Ecto neural progenitor cell (in vitro differentiated cells): ENCODE data around the gene VEGFA.

Experiments used
- DNase-seq: peaks from one replicate; pipeline ENCODE4 v3.0.0-alpha.2; 2018; ENCODE audit warnings: low spot score

Gene VEGFA

GRCh38 chr6:43772681-43773049 is 2.7 kb downstream of the VEGFA start:
- DNase-seq = peak; percentile 68

DNA sequence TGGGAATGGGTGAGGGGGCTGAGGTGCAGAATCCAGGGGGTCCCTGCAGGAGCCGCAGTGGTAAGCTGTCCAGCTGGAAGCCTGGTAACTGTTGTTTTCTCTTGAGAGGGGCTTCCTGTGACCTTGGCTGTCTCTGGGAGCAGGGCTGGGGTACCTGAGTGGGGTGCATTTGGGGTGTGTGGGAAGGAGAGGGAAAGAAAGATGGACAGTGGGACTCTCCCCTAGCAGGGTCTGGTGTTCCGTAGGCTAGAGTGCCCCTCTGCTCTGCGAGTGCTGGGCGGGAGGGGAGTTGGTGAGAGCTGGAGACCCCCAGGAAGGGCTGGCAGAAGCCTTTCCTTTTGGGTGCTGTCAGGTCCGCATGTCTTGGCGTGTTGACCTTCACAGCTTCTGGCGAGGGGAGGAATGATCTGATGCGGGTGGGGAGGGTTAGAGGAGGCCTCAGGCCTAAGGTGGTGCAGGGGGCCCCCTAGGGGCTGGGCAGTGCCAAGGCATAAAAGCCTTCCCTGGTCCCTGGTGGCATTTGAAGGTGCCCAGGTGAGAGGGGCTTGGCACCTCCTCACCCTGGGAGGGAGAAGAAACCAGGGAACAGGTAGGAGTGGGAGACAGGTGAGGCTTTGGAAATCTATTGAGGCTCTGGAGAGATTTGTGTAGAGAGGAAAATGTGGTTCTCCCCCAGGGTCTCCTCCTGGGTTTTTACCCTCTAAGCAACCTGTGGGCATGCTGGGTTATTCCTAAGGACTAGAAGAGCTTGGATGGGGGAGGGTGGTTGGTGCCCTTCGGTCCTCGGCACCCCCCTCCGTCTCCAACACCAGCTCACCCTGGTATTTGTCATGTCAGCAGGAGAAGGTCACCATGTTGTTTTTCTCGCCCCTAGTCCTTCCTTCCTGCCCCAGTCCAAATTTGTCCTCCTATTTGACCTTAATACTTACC is 3.3 kb downstream of the VEGFA start:
- DNase-seq = peak; percentile 59

- no peak for DNase-seq
Observed at GRCh38 chr6:43773980-43774775, 4.2 kb downstream of the VEGFA start.

GRCh38 chr6:43774776-43775534 is 4.9 kb downstream of the VEGFA start:
- peak; percentile 86 for DNase-seq

DNA sequence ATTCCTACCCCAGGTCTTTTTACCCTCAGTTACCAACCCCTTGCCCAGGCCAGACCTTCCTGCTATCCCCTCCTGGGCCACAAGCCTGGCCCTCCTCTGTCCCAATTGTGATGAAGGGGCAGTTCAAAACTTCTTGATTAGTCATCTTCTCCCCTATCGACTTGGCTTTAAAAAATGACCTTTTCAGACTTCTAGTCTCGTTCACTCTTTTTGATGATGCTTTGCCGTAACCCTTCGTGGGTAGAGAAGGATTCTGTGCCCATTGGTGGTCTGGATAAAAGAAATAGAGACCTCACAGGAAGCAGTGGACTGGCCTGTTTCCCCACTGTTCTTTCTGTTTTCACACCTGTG is 5.5 kb downstream of the VEGFA start:
- no peak for DNase-seq

- DNase-seq = no peak
Observed at GRCh38 chr6:43776115-43776798, 6.2 kb downstream of the VEGFA start.

DNA sequence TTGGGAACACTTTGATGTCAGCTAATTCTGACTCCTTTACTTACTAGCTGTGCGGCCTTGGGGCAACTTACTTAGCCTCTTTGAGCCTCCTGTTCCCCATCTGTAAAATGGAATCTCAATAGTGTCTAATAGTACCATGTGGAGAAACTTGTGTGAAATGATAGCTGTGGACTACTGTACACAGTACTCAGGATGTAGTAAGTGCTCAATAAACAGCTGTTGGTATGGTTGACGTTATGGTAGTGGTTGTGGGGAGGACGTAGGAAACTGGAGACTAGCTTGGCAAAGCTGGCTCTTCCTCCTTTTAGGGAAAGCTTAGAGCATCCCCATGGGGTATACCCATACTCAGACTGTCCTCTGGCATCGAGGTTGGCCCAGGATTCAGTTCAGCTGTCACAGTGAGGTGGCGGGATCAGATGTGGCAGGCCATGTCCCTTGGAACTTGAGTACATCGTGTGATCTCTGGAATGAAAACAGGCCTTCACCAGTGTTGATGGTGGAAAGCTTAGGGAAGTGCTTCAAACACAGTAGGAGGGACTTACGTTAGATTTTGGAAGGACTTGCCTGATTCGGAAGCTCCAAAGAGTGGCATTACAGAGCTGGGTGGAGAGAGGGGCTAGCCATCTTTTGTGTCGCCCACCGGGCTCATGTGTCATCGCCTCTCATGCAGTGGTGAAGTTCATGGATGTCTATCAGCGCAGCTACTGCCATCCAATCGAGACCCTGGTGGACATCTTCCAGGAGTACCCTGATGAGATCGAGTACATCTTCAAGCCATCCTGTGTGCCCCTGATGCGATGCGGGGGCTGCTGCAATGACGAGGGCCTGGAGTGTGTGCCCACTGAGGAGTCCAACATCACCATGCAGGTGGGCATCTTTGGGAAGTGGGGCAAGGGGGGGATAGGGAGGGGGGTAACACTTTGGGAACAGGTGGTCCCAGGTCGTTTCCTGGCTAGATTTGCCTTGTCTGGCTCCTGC is 7.1 kb downstream of the VEGFA start:
- DNase-seq = no peak

- no peak for DNase-seq
Observed at GRCh38 chr6:43778131-43778855, 8.3 kb downstream of the VEGFA start.

DNA sequence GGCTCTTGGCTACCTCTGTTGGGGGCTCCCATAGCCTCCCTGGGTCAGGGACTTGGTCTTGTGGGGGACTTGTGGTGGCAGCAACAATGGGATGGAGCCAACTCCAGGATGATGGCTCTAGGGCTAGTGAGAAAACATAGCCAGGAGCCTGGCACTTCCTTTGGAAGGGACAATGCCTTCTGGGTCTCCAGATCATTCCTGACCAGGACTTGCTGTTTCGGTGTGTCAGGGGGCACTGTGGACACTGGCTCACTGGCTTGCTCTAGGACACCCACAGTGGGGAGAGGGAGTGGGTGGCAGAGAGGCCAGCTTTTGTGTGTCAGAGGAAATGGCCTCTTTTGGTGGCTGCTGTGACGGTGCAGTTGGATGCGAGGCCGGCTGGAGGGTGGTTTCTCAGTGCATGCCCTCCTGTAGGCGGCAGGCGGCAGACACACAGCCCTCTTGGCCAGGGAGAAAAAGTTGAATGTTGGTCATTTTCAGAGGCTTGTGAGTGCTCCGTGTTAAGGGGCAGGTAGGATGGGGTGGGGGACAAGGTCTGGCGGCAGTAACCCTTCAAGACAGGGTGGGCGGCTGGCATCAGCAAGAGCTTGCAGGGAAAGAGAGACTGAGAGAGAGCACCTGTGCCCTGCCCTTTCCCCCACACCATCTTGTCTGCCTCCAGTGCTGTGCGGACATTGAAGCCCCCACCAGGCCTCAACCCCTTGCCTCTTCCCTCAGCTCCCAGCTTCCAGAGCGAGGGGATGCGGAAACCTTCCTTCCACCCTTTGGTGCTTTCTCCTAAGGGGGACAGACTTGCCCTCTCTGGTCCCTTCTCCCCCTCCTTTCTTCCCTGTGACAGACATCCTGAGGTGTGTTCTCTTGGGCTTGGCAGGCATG is 9.2 kb downstream of the VEGFA start:
- no peak for DNase-seq

DNA sequence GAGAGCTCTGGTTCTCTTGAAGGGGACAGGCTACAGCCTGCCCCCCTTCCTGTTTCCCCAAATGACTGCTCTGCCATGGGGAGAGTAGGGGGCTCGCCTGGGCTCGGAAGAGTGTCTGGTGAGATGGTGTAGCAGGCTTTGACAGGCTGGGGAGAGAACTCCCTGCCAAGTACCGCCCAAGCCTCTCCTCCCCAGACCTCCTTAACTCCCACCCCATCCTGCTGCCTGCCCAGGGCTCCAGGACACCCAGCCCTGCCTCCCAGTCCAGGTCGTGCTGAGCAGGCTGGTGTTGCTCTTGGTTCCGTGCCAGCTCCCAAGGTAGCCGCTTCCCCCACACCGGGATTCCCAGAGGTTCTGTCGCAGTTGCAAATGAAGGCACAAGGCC is 9.8 kb downstream of the VEGFA start:
- DNase-seq = no peak

GRCh38 chr6:43780293-43780692 is 10.3 kb downstream of the VEGFA start:
- DNase-seq = no peak

- DNase-seq = no peak
Observed at GRCh38 chr6:43780941-43781928, 11.2 kb downstream of the VEGFA start.

GRCh38 chr6:43781941-43782704 is 12.1 kb downstream of the VEGFA start:
- DNase-seq = no peak

DNA sequence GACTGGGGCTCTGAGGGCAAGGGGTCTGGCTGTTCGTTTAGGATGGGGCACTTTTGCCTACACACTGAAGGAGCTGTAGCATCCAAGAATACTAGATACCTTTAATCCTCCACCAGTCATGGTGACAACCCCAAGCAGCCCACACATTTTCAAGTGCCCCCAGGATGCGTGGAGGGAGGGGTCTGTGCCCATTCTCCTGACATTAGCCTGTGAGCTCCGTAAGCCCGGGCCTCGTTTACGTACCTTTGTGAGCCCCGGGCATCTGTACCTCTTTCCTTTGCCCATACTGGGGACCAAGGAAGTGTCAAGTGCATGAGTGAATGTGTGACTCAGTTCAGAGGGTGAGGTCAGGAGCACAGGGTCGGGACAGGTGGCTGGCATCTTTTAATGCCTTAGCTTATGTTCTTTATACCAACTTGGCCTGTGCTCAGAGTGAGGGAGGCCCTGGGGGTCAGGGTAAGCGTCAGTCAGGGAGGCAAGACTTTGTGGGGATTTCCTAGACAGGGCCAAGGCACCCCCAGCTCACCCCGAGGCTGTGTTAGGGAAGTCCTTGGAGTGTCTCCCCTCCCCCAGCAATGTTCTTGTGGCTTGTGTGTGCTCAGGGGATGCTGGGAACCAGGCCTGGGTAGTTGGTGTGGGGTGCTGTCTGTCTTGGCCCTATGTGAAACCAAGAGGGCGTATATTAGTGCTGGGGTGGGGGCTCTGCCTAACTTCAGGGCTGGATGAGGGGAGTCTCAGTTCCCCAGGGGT is 12.9 kb downstream of the VEGFA start:
- no peak for DNase-seq

DNA sequence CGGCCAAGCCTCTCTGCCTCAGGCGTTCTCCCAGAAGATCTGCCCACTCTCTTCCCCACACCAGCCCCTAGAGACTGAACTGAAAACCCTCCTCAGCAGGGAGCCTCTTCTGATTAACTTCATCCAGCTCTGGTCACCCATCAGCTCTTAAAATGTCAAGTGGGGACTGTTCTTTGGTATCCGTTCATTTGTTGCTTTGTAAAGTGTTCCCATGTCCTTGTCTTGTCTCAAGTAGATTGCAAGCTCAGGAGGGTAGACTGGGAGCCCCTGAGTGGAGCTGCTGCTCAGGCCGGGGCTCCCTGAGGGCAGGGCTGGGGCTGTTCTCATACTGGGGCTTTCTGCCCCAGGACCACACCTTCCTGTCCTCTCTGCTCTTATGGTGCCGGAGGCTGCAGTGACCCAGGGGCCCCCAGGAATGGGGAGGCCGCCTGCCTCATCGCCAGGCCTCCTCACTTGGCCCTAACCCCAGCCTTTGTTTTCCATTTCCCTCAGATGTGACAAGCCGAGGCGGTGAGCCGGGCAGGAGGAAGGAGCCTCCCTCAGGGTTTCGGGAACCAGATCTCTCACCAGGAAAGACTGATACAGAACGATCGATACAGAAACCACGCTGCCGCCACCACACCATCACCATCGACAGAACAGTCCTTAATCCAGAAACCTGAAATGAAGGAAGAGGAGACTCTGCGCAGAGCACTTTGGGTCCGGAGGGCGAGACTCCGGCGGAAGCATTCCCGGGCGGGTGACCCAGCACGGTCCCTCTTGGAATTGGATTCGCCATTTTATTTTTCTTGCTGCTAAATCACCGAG is 14.2 kb downstream of the VEGFA start:
- no peak for DNase-seq
